HG03064 (cell line): ENCODE results near the gene AK8.

Experiments used
- ATAC-seq: cut with Tn5 transposase; IDR thresholded peaks from one replicate; pipeline ENCODE4 v1.9.1; 2021; ENCODE audit warnings: low read depth; ENCODE audit not compliant: unreplicated experiment

AK8 gene

GRCh38 chr9:132888151-132888550, 10.1 kb upstream of the AK8 start:
- ATAC-seq: no peak

- ATAC-seq: no peak
Measured at GRCh38 chr9:132887181-132888120, 9.4 kb upstream of the AK8 start.

- no peak for ATAC-seq
Measured at GRCh38 chr9:132886334-132886725, 8.2 kb upstream of the AK8 start.

- no peak for ATAC-seq
Measured at GRCh38 chr9:132885720-132886333, 7.7 kb upstream of the AK8 start.

GRCh38 chr9:132883349-132884294, 5.5 kb upstream of the AK8 start:
- no peak for ATAC-seq

GRCh38 chr9:132882616-132883015, 4.5 kb upstream of the AK8 start:
- no peak for ATAC-seq

GRCh38 chr9:132881826-132882225, 3.7 kb upstream of the AK8 start:
- no peak for ATAC-seq

GRCh38 chr9:132880324-132880661, 2.2 kb upstream of the AK8 start:
- no peak for ATAC-seq

GRCh38 chr9:132879457-132880323, 1.6 kb upstream of the AK8 start:
- ATAC-seq: no peak

- ATAC-seq: no peak
Measured at GRCh38 chr9:132878695-132879456, 792 bp upstream of the AK8 start, which contains the start of gene SPACA9. Gene SPACA9 (plus strand): TSS chr9:132878898. CDS start chr9:132883948, 5,050 bp downstream.

- no peak for ATAC-seq
Measured at GRCh38 chr9:132877458-132877823, 643 bp downstream of the AK8 start.

- no peak for ATAC-seq
Measured at GRCh38 chr9:132876849-132877248, 1.2 kb downstream of the AK8 start.

- no peak for ATAC-seq
Measured at GRCh38 chr9:132875159-132875558, 2.9 kb downstream of the AK8 start.

GRCh38 chr9:132873403-132873802, 4.7 kb downstream of the AK8 start:
- no peak for ATAC-seq

GRCh38 chr9:132869266-132869665, 8.8 kb downstream of the AK8 start:
- no peak for ATAC-seq

GRCh38 chr9:132866898-132867297, 11.2 kb downstream of the AK8 start:
- no peak for ATAC-seq

GRCh38 chr9:132864691-132865090, 13.4 kb downstream of the AK8 start:
- ATAC-seq: no peak

GRCh38 chr9:132864277-132864676, 13.8 kb downstream of the AK8 start:
- ATAC-seq: no peak

- no peak for ATAC-seq
Measured at GRCh38 chr9:132863096-132863495, 15.0 kb downstream of the AK8 start.
